ENCODE data around the gene UBE2E1.

GRCh38 chr3:23824699-23825444 is 19.1 kb downstream of the UBE2E1 start:
- TF ChIP-seq CTCF (IDR thresholded peaks at IDR 0.05; ENCODE audit: low read depth, low read length, missing input control): no peak
- TF ChIP-seq YY1 (IDR thresholded peaks at IDR 0.05): no peak
- TF ChIP-seq ATF3 (IDR thresholded peaks at IDR 0.05): no peak
- TF ChIP-seq FOXA2 (IDR thresholded peaks at IDR 0.05): no peak

All from liver (tissue), 3 donors.